Glomerular visceral epithelial cell (primary cell): ENCODE data around the gene KHNYN.
"Not testable (repeated sequence)": the region's sequence is repeated elsewhere in the genome, so short reads cannot be mapped to it uniquely, and the experiment has no call there.

Experiments
- DNase-seq: peaks from one replicate; pipeline ENCODE4 v3.0.0-alpha.2; 2016; ENCODE audit errors: extremely low spot score

Gene KHNYN

GRCh38 chr14:24429395-24430142 lies at the start of gene KHNYN, which contains the start of gene CBLN3:
Gene KHNYN (plus strand): TSS chr14:24429954. CDS start chr14:24430731, 777 bp downstream.
Gene CBLN3 (minus strand): TSS chr14:24429668. CDS start chr14:24429054, 614 bp downstream.
- peak; percentile 90 for DNase-seq

- peak; percentile 36 for DNase-seq
Observed at GRCh38 chr14:24381363-24382063, 48.2 kb upstream of the KHNYN start.

- DNase-seq: no peak
Observed at GRCh38 chr14:24382064-24382371, 47.7 kb upstream of the KHNYN start.

GRCh38 chr14:24384169-24384568 lies 45.6 kb upstream of the KHNYN start:
- no peak for DNase-seq

GRCh38 chr14:24385524-24385923 lies 44.2 kb upstream of the KHNYN start:
- DNase-seq: no peak

- DNase-seq: no peak
Observed at GRCh38 chr14:24387009-24387345, 42.8 kb upstream of the KHNYN start.

GRCh38 chr14:24387579-24387978 lies 42.2 kb upstream of the KHNYN start:
- DNase-seq: not testable (repeated sequence)

GRCh38 chr14:24388474-24389179 lies 41.1 kb upstream of the KHNYN start:
- DNase-seq: no peak

- no peak for DNase-seq
Observed at GRCh38 chr14:24389226-24389848, 40.4 kb upstream of the KHNYN start.

- DNase-seq: peak; percentile 15
Observed at GRCh38 chr14:24390701-24391468, 38.9 kb upstream of the KHNYN start.

- no peak for DNase-seq
Observed at GRCh38 chr14:24392325-24393091, 37.2 kb upstream of the KHNYN start.

- no peak for DNase-seq
Observed at GRCh38 chr14:24394275-24394674, 35.5 kb upstream of the KHNYN start.

- no peak for DNase-seq
Observed at GRCh38 chr14:24395609-24396582, 33.9 kb upstream of the KHNYN start.

GRCh38 chr14:24397639-24398292 lies 32.0 kb upstream of the KHNYN start:
- DNase-seq: no peak

GRCh38 chr14:24398293-24398652 lies 31.5 kb upstream of the KHNYN start:
- no peak for DNase-seq

- no peak for DNase-seq
Observed at GRCh38 chr14:24398653-24399446, 30.9 kb upstream of the KHNYN start, which contains the start of gene NYNRIN. Gene NYNRIN (plus strand): TSS chr14:24399003. CDS start chr14:24399247, 244 bp downstream.

- no peak for DNase-seq
Observed at GRCh38 chr14:24399447-24399822, 30.3 kb upstream of the KHNYN start.

GRCh38 chr14:24399999-24400718 lies 29.6 kb upstream of the KHNYN start:
- DNase-seq: no peak
